Subcutaneous adipose tissue (tissue), 4 donors: ENCODE results near the gene DUSP28. TPM values are rescaled to one million over a fixed set of nuclear protein-coding genes. Genes with fewer than 3 reads are reported as not detected.

Source experiments
- total RNA-seq, 4 donors: library from RNA; depleted of rRNA; stranded (reverse); fragments of >200 nt; gene quantifications; one replicate each; pipeline ENCODE4 v1.1.0, GENCODE V29; 2016
- TF ChIP-seq, protein P1 (sequence below): fragments of 450-650 bp; IDR thresholded peaks from one replicate; pipeline ENCODE4 v1.5.1; 2016; ENCODE audit warnings: low read depth, mild to moderate bottlenecking, control low read depth, antibody characterized with exemption, moderate library complexity

The DUSP28 gene
- total RNA-seq, 4 donors from 2014 or later, result 2.8 to 7.2 (median 4.8) TPM

DNA sequence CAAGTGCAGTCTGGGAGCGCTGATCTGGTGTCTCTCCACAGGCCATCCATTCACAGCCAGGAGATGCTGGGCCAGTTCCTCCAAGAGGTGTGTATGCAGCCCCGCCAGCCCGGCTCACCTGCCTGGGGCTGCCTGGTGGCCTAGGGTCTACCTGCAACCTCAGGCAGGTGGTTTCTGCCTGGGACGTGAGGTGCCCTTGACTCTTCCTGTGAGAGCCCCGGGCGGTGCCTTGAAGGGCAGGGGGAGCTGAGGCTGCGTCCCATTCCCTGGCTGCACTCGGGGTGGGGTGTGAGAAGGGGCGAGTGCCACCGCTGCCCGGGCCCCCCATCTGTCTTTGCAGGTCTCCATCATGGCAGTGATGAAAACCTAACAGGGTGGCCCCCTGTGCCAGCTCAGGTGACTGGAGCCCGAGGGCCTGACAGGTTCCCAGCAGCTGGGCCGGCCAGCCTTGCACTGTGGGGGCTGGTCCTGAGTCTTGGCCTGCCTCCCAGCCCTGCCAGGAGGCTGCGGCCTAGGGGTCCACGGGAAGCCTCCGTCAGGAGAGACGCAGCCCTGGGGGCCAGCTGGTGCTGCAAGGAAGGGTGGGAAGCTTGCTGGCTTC is 38.3 kb downstream of the DUSP28 start:
- TF ChIP-seq, protein P1, sequence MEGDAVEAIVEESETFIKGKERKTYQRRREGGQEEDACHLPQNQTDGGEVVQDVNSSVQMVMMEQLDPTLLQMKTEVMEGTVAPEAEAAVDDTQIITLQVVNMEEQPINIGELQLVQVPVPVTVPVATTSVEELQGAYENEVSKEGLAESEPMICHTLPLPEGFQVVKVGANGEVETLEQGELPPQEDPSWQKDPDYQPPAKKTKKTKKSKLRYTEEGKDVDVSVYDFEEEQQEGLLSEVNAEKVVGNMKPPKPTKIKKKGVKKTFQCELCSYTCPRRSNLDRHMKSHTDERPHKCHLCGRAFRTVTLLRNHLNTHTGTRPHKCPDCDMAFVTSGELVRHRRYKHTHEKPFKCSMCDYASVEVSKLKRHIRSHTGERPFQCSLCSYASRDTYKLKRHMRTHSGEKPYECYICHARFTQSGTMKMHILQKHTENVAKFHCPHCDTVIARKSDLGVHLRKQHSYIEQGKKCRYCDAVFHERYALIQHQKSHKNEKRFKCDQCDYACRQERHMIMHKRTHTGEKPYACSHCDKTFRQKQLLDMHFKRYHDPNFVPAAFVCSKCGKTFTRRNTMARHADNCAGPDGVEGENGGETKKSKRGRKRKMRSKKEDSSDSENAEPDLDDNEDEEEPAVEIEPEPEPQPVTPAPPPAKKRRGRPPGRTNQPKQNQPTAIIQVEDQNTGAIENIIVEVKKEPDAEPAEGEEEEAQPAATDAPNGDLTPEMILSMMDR, result no peak

DNA sequence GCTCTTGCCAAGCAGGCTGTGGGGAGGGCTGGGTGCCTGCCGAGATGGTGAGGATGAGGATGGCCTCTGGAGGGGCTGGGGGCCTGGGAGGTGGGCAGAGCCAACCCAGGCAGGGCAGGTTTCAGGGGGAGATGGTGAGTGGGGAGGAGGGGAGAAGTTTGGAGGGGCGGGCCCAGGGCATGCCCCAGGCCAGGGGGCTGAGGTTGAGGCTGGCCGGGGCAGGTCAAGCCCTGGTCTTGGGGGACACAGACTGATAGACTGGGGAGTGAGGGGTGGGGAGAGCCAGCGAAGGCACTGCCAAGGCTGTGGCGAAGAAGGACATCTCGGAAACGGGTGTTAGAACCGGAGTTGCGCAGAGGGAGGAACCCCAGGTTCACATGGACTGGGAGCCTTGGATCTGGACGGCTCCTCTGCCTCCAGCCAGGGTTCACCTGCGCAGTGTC is 39.0 kb downstream of the DUSP28 start:
- TF ChIP-seq, protein P1, result no peak

DNA sequence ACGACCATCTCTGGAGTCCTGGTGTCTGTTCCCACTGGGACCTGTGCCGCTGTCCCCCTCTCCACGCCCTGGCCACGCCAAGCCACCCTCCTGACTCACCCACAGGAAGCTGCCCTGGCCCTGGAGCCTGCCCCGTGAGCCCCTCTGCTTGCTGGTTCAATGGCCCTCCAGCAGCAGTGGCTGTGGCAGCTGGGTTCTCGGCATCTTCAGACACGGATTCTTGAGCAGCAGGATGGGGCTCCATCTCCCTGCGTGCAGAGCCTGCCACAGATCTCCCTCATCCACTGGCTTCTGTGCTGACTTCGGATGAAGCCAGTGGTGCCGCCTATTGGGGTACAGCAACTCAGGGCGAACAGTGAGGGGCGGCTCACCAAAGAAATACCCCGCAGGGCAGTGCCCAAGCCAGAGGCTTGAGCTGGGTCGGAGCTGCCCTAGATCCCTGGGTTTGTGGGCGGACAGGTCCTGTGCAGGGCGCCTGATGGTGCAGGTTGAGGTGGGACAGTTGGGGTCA is 40.3 kb downstream of the DUSP28 start:
- TF ChIP-seq, protein P1, result no peak

DNA sequence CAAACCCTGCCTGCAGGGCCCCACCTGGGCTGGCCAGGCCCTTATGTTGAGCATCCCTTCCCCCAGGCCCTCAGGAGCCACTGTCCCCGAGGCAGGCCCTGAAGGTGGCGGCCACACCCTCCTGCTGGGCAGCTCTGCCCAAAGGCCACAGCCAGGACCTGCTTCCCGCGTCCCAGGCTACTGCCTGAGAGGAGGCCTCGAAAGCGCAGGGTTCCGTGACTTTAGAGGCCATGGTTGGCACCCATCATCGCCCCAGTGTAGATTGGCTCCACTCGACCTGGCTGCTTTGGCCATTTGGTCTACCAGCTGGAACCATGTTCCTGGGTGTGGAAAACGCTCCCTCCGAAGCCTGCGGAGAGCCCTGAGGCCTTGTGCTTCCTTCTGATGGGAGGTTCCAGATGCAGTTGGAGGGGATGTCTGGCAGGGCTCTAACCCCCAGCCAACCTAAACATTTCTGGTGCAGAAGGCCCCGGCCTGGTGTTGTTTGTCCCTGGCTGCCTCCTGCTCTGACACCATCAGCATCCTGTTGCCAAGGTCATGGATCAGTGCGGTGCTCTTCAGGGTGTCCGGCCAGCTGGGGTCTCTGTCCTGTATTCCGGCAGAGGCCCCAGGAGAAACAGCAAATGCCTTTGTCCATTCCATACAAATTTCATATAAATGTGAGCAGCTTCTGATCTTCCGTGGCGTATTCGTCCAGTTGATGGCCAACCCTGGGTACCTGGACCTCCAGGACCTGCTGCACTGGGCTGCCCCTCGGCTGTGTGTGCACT is 41.1 kb downstream of the DUSP28 start:
- TF ChIP-seq, protein P1, result no peak

DNA sequence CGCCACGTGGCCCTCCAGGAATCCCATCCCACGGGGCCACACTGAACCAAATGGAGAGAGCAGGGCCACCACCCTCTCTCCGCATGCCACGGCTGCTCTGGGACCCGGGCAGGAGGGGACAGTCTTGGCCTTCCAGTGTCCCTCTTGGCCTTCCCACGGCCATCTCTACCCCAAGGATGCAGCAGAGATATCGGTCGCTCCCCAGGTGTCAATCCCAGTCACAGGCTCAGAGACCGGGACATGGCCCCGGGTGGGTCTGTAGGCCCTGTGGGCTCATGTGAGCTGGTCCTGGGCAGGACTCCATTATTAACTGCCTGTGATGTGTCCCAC is 41.6 kb downstream of the DUSP28 start:
- TF ChIP-seq, protein P1, result no peak

DNA sequence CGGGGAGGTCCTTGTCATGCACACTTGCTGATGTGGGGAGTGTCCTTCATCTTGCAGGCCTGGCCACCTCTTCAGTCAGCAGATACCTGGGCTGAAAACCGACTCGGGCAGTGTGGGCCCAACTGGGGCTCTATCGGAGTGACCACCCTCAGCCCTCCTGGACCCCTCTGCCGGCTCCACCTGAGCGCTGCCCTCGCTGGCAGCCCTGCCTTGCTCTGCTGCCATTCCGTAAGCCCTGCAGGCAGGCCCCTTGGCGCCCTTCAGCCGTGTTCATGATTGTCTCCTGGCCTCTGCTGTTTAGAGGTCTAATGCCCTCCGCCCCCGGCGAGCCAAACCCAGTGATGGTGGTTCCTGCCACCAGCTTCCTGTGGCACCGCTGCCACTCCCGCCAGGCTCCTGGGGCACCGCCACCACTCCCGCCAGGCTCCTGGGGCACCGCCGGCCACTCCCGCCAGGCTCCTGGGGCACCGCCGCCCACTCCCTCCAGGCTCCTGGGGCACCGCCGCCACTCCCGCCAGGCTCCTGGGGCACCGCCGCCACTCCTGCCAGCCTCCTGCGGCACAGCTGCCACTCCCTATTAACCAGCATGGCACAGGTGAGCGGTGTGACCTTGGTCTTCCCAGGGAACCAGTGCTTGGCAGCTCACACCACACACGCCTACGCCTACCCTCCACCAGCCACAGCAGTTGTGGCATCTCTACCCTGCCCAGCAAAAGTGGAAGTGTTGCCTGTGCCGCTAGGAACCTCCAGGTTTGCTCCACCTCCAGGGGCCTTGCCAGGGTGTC is 42.3 kb downstream of the DUSP28 start:
- TF ChIP-seq, protein P1, result no peak
